ENCODE measurements around the gene SKP1.

- no peak for TF ChIP-seq CTCF (IDR thresholded peaks at IDR 0.05)
- TF ChIP-seq POLR2AphosphoS5 (IDR thresholded peaks at IDR 0.05), result no peak
Observed at GRCh38 chr5:134125039-134126015, 51.4 kb downstream of the SKP1 start.

All from transverse colon (tissue), 4 donors.